ENCODE results near the gene HSF2.

Gene HSF2

GRCh38 chr6:122408702-122409458 is 9.4 kb downstream of the HSF2 start:
- no peak for TF ChIP-seq POLR2AphosphoS5 (IDR thresholded peaks at IDR 0.05; ENCODE audit: low read depth, low read length)
- TF ChIP-seq REST (IDR thresholded peaks at IDR 0.05; ENCODE audit: insufficient read depth in 1 of 2, low read depth in 2 of 2, low read length in 2 of 2): no peak
- no peak for TF ChIP-seq FOXP2 (optimal IDR thresholded peaks at IDR 0.05; ENCODE audit: borderline replicate concordance, extremely low read depth, extremely low read length, insufficient read depth)
- no peak for TF ChIP-seq TAF1 (IDR thresholded peaks at IDR 0.05; ENCODE audit: borderline replicate concordance, insufficient read depth, low read length)
- TF ChIP-seq SIN3A (IDR thresholded peaks at IDR 0.05; ENCODE audit: borderline replicate concordance, insufficient read depth, low read length): no peak

- no peak for TF ChIP-seq FOXP2 (optimal IDR thresholded peaks at IDR 0.05; ENCODE audit: borderline replicate concordance, extremely low read depth, extremely low read length, insufficient read depth)
These were observed 12.5 kb downstream of the HSF2 start for GRCh38 chr6:122412001-122412400.

- TF ChIP-seq REST (IDR thresholded peaks at IDR 0.05; ENCODE audit: insufficient read depth in 1 of 2, low read depth in 2 of 2, low read length in 2 of 2) (no peak), TAF1 (IDR thresholded peaks at IDR 0.05; ENCODE audit: borderline replicate concordance, insufficient read depth, low read length) (no peak), FOXP2 (optimal IDR thresholded peaks at IDR 0.05; ENCODE audit: borderline replicate concordance, extremely low read depth, extremely low read length, insufficient read depth) (no peak), SIN3A (IDR thresholded peaks at IDR 0.05; ENCODE audit: borderline replicate concordance, insufficient read depth, low read length) (no peak), POLR2AphosphoS5 (IDR thresholded peaks at IDR 0.05; ENCODE audit: low read depth, low read length) (no peak)
These were observed 17.4 kb downstream of the HSF2 start for GRCh38 chr6:122416825-122417224.

- TF ChIP-seq SIN3A (IDR thresholded peaks at IDR 0.05; ENCODE audit: borderline replicate concordance, insufficient read depth, low read length) (no peak), POLR2AphosphoS5 (IDR thresholded peaks at IDR 0.05; ENCODE audit: low read depth, low read length) (no peak), REST (IDR thresholded peaks at IDR 0.05; ENCODE audit: insufficient read depth in 1 of 2, low read depth in 2 of 2, low read length in 2 of 2) (no peak), TAF1 (IDR thresholded peaks at IDR 0.05; ENCODE audit: borderline replicate concordance, insufficient read depth, low read length) (no peak), FOXP2 (optimal IDR thresholded peaks at IDR 0.05; ENCODE audit: borderline replicate concordance, extremely low read depth, extremely low read length, insufficient read depth) (no peak)
These were observed 22.6 kb downstream of the HSF2 start for GRCh38 chr6:122422003-122422402.

- TF ChIP-seq TAF1 (IDR thresholded peaks at IDR 0.05; ENCODE audit: borderline replicate concordance, insufficient read depth, low read length) (no peak), POLR2AphosphoS5 (IDR thresholded peaks at IDR 0.05; ENCODE audit: low read depth, low read length) (no peak), FOXP2 (optimal IDR thresholded peaks at IDR 0.05; ENCODE audit: borderline replicate concordance, extremely low read depth, extremely low read length, insufficient read depth) (no peak), SIN3A (IDR thresholded peaks at IDR 0.05; ENCODE audit: borderline replicate concordance, insufficient read depth, low read length) (no peak), REST (IDR thresholded peaks at IDR 0.05; ENCODE audit: insufficient read depth in 1 of 2, low read depth in 2 of 2, low read length in 2 of 2) (no peak)
These were observed 23.3 kb downstream of the HSF2 start for GRCh38 chr6:122422614-122423267.
